Stimulated activated naive CD4-positive, alpha-beta T cell (primary cell): Measurements from ENCODE around the gene UBASH3B.

Source experiments
- DNase-seq, 6 experiments: peaks; one replicate each; lab custom pipeline; 2025; lab: John Stamatoyannopoulos, UW

UBASH3B gene

GRCh38 chr11:122732342-122733315 lies 77.1 kb downstream of the UBASH3B start:
- no peak for DNase-seq

- DNase-seq = no peak
Observed at GRCh38 chr11:122733318-122733717, 77.8 kb downstream of the UBASH3B start.

GRCh38 chr11:122734848-122735496 lies 79.5 kb downstream of the UBASH3B start:
- DNase-seq = peak in 1 of 6 experiments; percentile 9

GRCh38 chr11:122737951-122738693 lies 82.6 kb downstream of the UBASH3B start:
- DNase-seq = no peak

- DNase-seq = no peak
Observed at GRCh38 chr11:122741613-122742300, 86.2 kb downstream of the UBASH3B start.

- DNase-seq = no peak
Observed at GRCh38 chr11:122742301-122743018, 86.9 kb downstream of the UBASH3B start.

GRCh38 chr11:122743097-122743741 lies 87.7 kb downstream of the UBASH3B start:
- no peak for DNase-seq

- DNase-seq = peak; percentile 61 to 81 (median 72)
Observed at GRCh38 chr11:122743949-122744348, 88.4 kb downstream of the UBASH3B start.

GRCh38 chr11:122744357-122744756 lies 88.8 kb downstream of the UBASH3B start:
- no peak for DNase-seq

- peak in 1 of 6 experiments; percentile 4 for DNase-seq
Observed at GRCh38 chr11:122745111-122745510, 89.6 kb downstream of the UBASH3B start.

GRCh38 chr11:122746050-122746478 lies 90.5 kb downstream of the UBASH3B start:
- DNase-seq = peak; percentile 8 to 75 (median 44)

GRCh38 chr11:122746611-122747244 lies 91.2 kb downstream of the UBASH3B start:
- no peak for DNase-seq

- no peak for DNase-seq
Observed at GRCh38 chr11:122747351-122747781, 91.8 kb downstream of the UBASH3B start.

- peak in 1 of 6 experiments; percentile 2 for DNase-seq
Observed at GRCh38 chr11:122749005-122749687, 93.6 kb downstream of the UBASH3B start.

GRCh38 chr11:122750049-122750448 lies 94.5 kb downstream of the UBASH3B start:
- peak in 4 of 6 experiments; percentile 2 to 13 (median 8) for DNase-seq

GRCh38 chr11:122751292-122752070 lies 96.0 kb downstream of the UBASH3B start:
- DNase-seq = no peak

- DNase-seq = no peak
Observed at GRCh38 chr11:122754028-122754427, 98.5 kb downstream of the UBASH3B start.
